ENCODE results near the gene NIN. TPM values are rescaled to one million over a fixed set of nuclear protein-coding genes. Genes with fewer than 3 reads are reported as not detected.

Gene NIN
- total RNA-seq, 2 donors from 2014 or later = 14.3 to 20.5 TPM

- no peaks in the 10 kb centered on the region for H3K36me3 ChIP-seq
- H3K4me3 ChIP-seq = no peak overlapping the region
- no peak overlapping the region for H3K27ac ChIP-seq
- DNase-seq (ENCODE audit: low spot score) = peak; percentile 20
- H3K27me3 ChIP-seq (replicated peaks; ENCODE audit: insufficient read depth) = no peaks in the 10 kb centered on the region
- H3K4me1 ChIP-seq (replicated peaks) = no peaks in the 10 kb centered on the region
- WGBS = 56% methylated on average over 2 of the region's 2 CpGs
- intact Hi-C loops (cut with DNase I) = no loop called here
- H3K9me3 ChIP-seq = no peaks in the 10 kb centered on the region
- no peak for TF ChIP-seq CTCF (IDR thresholded peaks at IDR 0.05)
- no peak for TF ChIP-seq POLR2AphosphoS5 (IDR thresholded peaks at IDR 0.05)
- no peak for TF ChIP-seq POLR2A (IDR thresholded peaks at IDR 0.05)
These were observed 97.5 kb downstream of the NIN start for GRCh38 chr14:50733494-50733893.

- no peaks in the 10 kb centered on the region for H3K9me3 ChIP-seq
- intact Hi-C loops (cut with DNase I) = no loop called here
- TF ChIP-seq POLR2A (IDR thresholded peaks at IDR 0.05) = no peak
- TF ChIP-seq POLR2AphosphoS5 (IDR thresholded peaks at IDR 0.05) = no peak
- no peak for TF ChIP-seq CTCF (IDR thresholded peaks at IDR 0.05)
- no peaks in the 10 kb centered on the region for H3K27me3 ChIP-seq (replicated peaks; ENCODE audit: insufficient read depth)
- 79% methylated on average over 6 of the region's 6 CpGs for WGBS
- DNase-seq (ENCODE audit: low spot score) = no peak
- no peaks in the 10 kb centered on the region for H3K4me1 ChIP-seq (replicated peaks)
- H3K36me3 ChIP-seq = no peaks in the 10 kb centered on the region
- no peak overlapping the region for H3K27ac ChIP-seq
- no peak overlapping the region for H3K4me3 ChIP-seq
These were observed 102.1 kb downstream of the NIN start for GRCh38 chr14:50728836-50729235.

- no peaks in the 10 kb centered on the region for H3K36me3 ChIP-seq
- H3K9me3 ChIP-seq = no peaks in the 10 kb centered on the region
- H3K27ac ChIP-seq = no peak overlapping the region
- intact Hi-C loops (cut with DNase I) = no loop called here
- no peak for TF ChIP-seq CTCF (IDR thresholded peaks at IDR 0.05)
- no peak for TF ChIP-seq POLR2A (IDR thresholded peaks at IDR 0.05)
- no peak for TF ChIP-seq POLR2AphosphoS5 (IDR thresholded peaks at IDR 0.05)
- H3K27me3 ChIP-seq (replicated peaks; ENCODE audit: insufficient read depth) = no peaks in the 10 kb centered on the region
- no peak overlapping the region for H3K4me3 ChIP-seq
- no peak for DNase-seq (ENCODE audit: low spot score)
- no peaks in the 10 kb centered on the region for H3K4me1 ChIP-seq (replicated peaks)
- 75% methylated on average over 3 of the region's 3 CpGs for WGBS
These were observed 104.4 kb downstream of the NIN start for GRCh38 chr14:50726372-50727107.

- WGBS = 89% methylated on average over 5 of the region's 5 CpGs
- Histone ChIP-seq H3K27ac (no peak overlapping the region), H3K4me1 (replicated peaks) (no peaks in the 10 kb centered on the region), H3K27me3 (replicated peaks; ENCODE audit: insufficient read depth) (no peaks in the 10 kb centered on the region), H3K4me3 (no peak overlapping the region), H3K36me3 (no peaks in the 10 kb centered on the region), H3K9me3 (no peaks in the 10 kb centered on the region)
- DNase-seq (ENCODE audit: low spot score) = no peak
- intact Hi-C loops (cut with DNase I) = no loop called here
- TF ChIP-seq POLR2A (IDR thresholded peaks at IDR 0.05) (no peak), POLR2AphosphoS5 (IDR thresholded peaks at IDR 0.05) (no peak), CTCF (IDR thresholded peaks at IDR 0.05) (no peak)
These were observed 105.2 kb downstream of the NIN start for GRCh38 chr14:50725761-50726160.
